ENCODE results near the gene TMBIM6.
A peak's percentile ranks its signal among the peaks of the same experiment; 100 is the strongest.

- peak in 3 of 11 experiments; percentile 31 to 56 (median 56) for TF ChIP-seq CTCF (IDR thresholded peaks at IDR 0.05 in 8 of 11, conservative IDR thresholded peaks at IDR 0.05 in 3 of 11)
- TF ChIP-seq POLR2A (IDR thresholded peaks at IDR 0.05), result no peak
- no peak for TF ChIP-seq POLR2AphosphoS5 (IDR thresholded peaks at IDR 0.05)
Measured at GRCh38 chr12:49707812-49708147, 33.6 kb upstream of the TMBIM6 start.
